PC-3 (cell line): ENCODE results near the gene MCOLN2. TPM values are rescaled to one million over a fixed set of nuclear protein-coding genes. Genes with fewer than 3 reads are reported as not detected.

Experiments used
- ATAC-seq: fragments of 200-7000 bp; cut with Tn5 transposase; 2 replicates; pipeline ENCODE4 v1.9.1; 2020; ENCODE audit warnings: mild to moderate bottlenecking, moderate library complexity
- BruUV-seq: library from RNA; stranded (reverse); fragments of 400-500 nt; replicated peaks from 2 replicates; lab custom pipeline; 2021; lab: Mats Ljungman, UMichigan
- CTCF ChIA-PET: fragments of 300-600 bp; sonication (Branson Sonifier 250); formaldehyde crosslinking; loops from one replicate; lab custom pipeline; 2022; ENCODE audit warnings: antibody characterized with exemption; lab: Charles Lee
- POLR2A ChIA-PET: fragments of 300-600 bp; sonication (Branson Sonifier 250); formaldehyde crosslinking; loops from one replicate; lab custom pipeline; 2022; ENCODE audit warnings: antibody characterized with exemption; ENCODE audit not compliant: unreplicated experiment; lab: Charles Lee
- DNase-seq: peaks from one replicate; pipeline ENCODE4 v3.0.0-alpha.2; 2015
- H2AFZ ChIP-seq: fragments of 300-600 bp; sonication (generic); 2 replicates; pipeline ENCODE4 v1.6.0; 2016; ENCODE audit warnings: antibody characterized with exemption, low read length
- H3F3A ChIP-seq: fragments of 300-600 bp; sonication (generic); one replicate; pipeline ENCODE4 v1.6.0; 2017; ENCODE audit warnings: antibody characterized with exemption, low read length, control low read depth, mild to moderate bottlenecking; ENCODE audit not compliant: unreplicated experiment
- H3K27ac ChIP-seq: fragments of 300-600 bp; sonication (generic); 2 replicates; pipeline ENCODE4 v1.5.1; 2016; ENCODE audit warnings: mild to moderate bottlenecking, low read length
- H3K27me3 ChIP-seq: fragments of 300-600 bp; sonication (generic); 2 replicates; pipeline ENCODE4 v1.6.1; 2016; ENCODE audit warnings: low read length, mixed read lengths
- H3K36me3 ChIP-seq: fragments of 300-600 bp; sonication (generic); 2 replicates; pipeline ENCODE4 v1.6.1; 2016; ENCODE audit warnings: low read depth, mixed run types, low read length, mixed read lengths
- H3K4me1 ChIP-seq: fragments of 300-600 bp; sonication (generic); 2 replicates; pipeline ENCODE4 v1.5.1; 2016; ENCODE audit warnings: low read length; ENCODE audit not compliant: insufficient read depth
- H3K4me2 ChIP-seq: fragments of 300-600 bp; sonication (generic); 2 replicates; pipeline ENCODE4 v1.6.0; 2016; ENCODE audit warnings: low read length
- H3K4me3 ChIP-seq: fragments of 300-600 bp; sonication (generic); 2 replicates; pipeline ENCODE4 v1.5.1; 2016; ENCODE audit warnings: mild to moderate bottlenecking, low read length, mixed read lengths
- H3K79me2 ChIP-seq: fragments of 300-600 bp; sonication (generic); 2 replicates; pipeline ENCODE4 v1.6.1; 2017; ENCODE audit warnings: low read length, mixed read lengths
- H3K9ac ChIP-seq: fragments of 300-600 bp; sonication (generic); 2 replicates; pipeline ENCODE4 v1.6.0; 2016; ENCODE audit warnings: mild to moderate bottlenecking, low read length
- H3K9me2 ChIP-seq: fragments of 300-600 bp; sonication (generic); replicated peaks from 2 replicates; pipeline ENCODE4 v1.6.1; 2016; ENCODE audit warnings: mixed run types, low read length, mixed read lengths
- H3K9me3 ChIP-seq: fragments of 300-600 bp; sonication (generic); 2 replicates; pipeline ENCODE4 v1.6.1; 2016; ENCODE audit warnings: low read length, mixed read lengths
- H4K20me1 ChIP-seq: fragments of 300-600 bp; sonication (generic); 2 replicates; pipeline ENCODE4 v1.6.1; 2016; ENCODE audit warnings: low read length, mixed read lengths
- CTCF ChIP-seq: fragments of 300-600 bp; sonication (generic); conservative IDR thresholded peaks from 2 replicates; pipeline ENCODE4 v1.5.1; 2017; ENCODE audit warnings: antibody characterized with exemption, low read depth, mild to moderate bottlenecking, low read length
- EZH2 ChIP-seq: fragments of 300-600 bp; sonication (generic); IDR thresholded peaks from one replicate; pipeline ENCODE4 v1.6.1; 2017; ENCODE audit warnings: antibody characterized with exemption, mild to moderate bottlenecking, low read length; ENCODE audit not compliant: unreplicated experiment
- EZH2phosphoT487 ChIP-seq: fragments of 300-600 bp; sonication (generic); IDR thresholded peaks from 2 replicates; pipeline ENCODE4 v1.6.1; 2018; ENCODE audit warnings: mild to moderate bottlenecking, antibody characterized with exemption, low read length, borderline replicate concordance
- intact Hi-C: fragments of 100-400 bp; cut with micrococcal nuclease; formaldehyde crosslinking; loops from 2 replicates; pipeline ENCODE4 v1.9.0; 2023
- total RNA-seq: library from RNA; depleted of rRNA; stranded (reverse); fragments of >200 nt; gene quantifications from 2 replicates; pipeline ENCODE4 v1.2.3, GENCODE V29; 2014

The MCOLN2 gene
- total RNA-seq, 1 experiment from 2014 or later: 24.6 TPM

GRCh38 chr1:84959294-84959693, 37.6 kb downstream of the MCOLN2 start:
- Histone ChIP-seq H3K9me3 (no peaks in the 10 kb centered on the region), H3K27me3 (no peaks in the 10 kb centered on the region), H3K4me3 (no peak overlapping the region), H3F3A (no peaks in the 10 kb centered on the region), H3K79me2 (no peaks in the 10 kb centered on the region), H3K36me3 (no peaks in the 10 kb centered on the region), H3K9me2 (no peaks in the 10 kb centered on the region), H3K4me2 (no peak overlapping the region), H3K27ac (no peak overlapping the region), H3K4me1 (no peaks in the 10 kb centered on the region; the same call in 1 of the 2 replicates), H2AFZ (no peak overlapping the region), H3K9ac (no peak overlapping the region), H4K20me1 (no peaks in the 10 kb centered on the region)
- POLR2A ChIA-PET: no interaction called here
- intact Hi-C loops: no loop called here
- TF ChIP-seq EZH2 (no peak), CTCF (no peak), EZH2phosphoT487 (no peak)
- no TSS peak for BruUV-seq
- CTCF ChIA-PET: no interaction called here
- no peak; the same call in 1 of the 2 replicates for ATAC-seq
- no peak for DNase-seq

GRCh38 chr1:84957966-84958365, 38.9 kb downstream of the MCOLN2 start:
- Histone ChIP-seq H3K4me2 (no peak overlapping the region), H3K9me3 (no peaks in the 10 kb centered on the region), H3K79me2 (no peaks in the 10 kb centered on the region), H4K20me1 (no peaks in the 10 kb centered on the region), H3K27me3 (no peaks in the 10 kb centered on the region), H3F3A (no peaks in the 10 kb centered on the region), H3K36me3 (no peaks in the 10 kb centered on the region), H2AFZ (no peak overlapping the region), H3K9ac (no peak overlapping the region), H3K27ac (no peak overlapping the region), H3K4me1 (no peaks in the 10 kb centered on the region; the same call in 1 of the 2 replicates), H3K4me3 (no peak overlapping the region), H3K9me2 (no peaks in the 10 kb centered on the region)
- ChIA-PET CTCF (no interaction called here), POLR2A (no interaction called here)
- no peak for TF ChIP-seq EZH2phosphoT487
- TF ChIP-seq CTCF: no peak
- no peak for TF ChIP-seq EZH2
- intact Hi-C loops: no loop called here
- DNase-seq: no peak
- no peak for ATAC-seq
- no TSS peak for BruUV-seq

DNA sequence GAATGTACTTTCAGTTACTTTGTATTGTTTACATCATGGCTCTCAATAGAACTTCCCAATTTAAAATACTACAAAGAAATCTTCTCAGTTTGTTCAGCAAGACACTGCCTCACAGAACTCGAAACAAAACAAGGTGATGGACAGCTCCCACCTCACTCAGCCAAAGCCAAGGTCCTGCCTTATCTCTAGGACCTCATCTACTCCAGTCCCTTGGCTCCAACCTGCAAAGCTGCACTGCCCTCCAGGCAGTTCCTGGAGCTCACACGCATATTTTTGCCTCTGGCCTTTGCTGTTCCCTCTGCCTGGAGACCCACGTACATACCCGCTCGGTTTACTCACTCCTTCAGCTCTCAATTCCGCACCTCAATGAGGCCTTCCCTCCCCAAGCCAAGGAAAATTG, 40.3 kb downstream of the MCOLN2 start:
- no peak for TF ChIP-seq CTCF
- no peak for TF ChIP-seq EZH2phosphoT487
- no peak for TF ChIP-seq EZH2
- no peaks in the 10 kb centered on the region for H3F3A ChIP-seq
- CTCF ChIA-PET: no interaction called here
- POLR2A ChIA-PET: no interaction called here
- no peak overlapping the region for H3K27ac ChIP-seq
- H3K9me3 ChIP-seq: no peaks in the 10 kb centered on the region
- intact Hi-C loops: no loop called here
- ATAC-seq (no peak), DNase-seq (no peak)
- H3K9ac ChIP-seq: no peak overlapping the region
- H4K20me1 ChIP-seq: no peaks in the 10 kb centered on the region
- H3K4me3 ChIP-seq: no peak overlapping the region
- H3K4me1 ChIP-seq: no peaks in the 10 kb centered on the region; the same call in 1 of the 2 replicates
- no peak overlapping the region for H3K4me2 ChIP-seq
- no peaks in the 10 kb centered on the region for H3K27me3 ChIP-seq
- H2AFZ ChIP-seq: no peak overlapping the region
- no peaks in the 10 kb centered on the region for H3K9me2 ChIP-seq
- no peaks in the 10 kb centered on the region for H3K36me3 ChIP-seq
- no TSS peak for BruUV-seq
- no peaks in the 10 kb centered on the region for H3K79me2 ChIP-seq
